GM06990 (cell line): Measurements from ENCODE around the gene SRD5A1.
"Not testable (repeated sequence)": the region's sequence is repeated elsewhere in the genome, so short reads cannot be mapped to it uniquely, and the experiment has no call there.

Experiments
- DNase-seq: peaks from one replicate; pipeline ENCODE4 v3.0.0-alpha.2; 2011; ENCODE audit not compliant: insufficient read length; ENCODE audit errors: extremely low read depth
- H3K27me3 ChIP-seq: replicated peaks from 2 replicates; pipeline ENCODE4 v1.6.0; 2011; ENCODE audit warnings: low read length; ENCODE audit not compliant: control insufficient read depth, insufficient read depth
- H3K36me3 ChIP-seq: 2 replicates; pipeline ENCODE4 v1.5.1; 2011; ENCODE audit warnings: low read length; ENCODE audit not compliant: control insufficient read depth, insufficient read depth
- H3K4me3 ChIP-seq: replicated peaks from 2 replicates; pipeline ENCODE4 v1.5.1; 2011; ENCODE audit warnings: low read depth, mild to moderate bottlenecking, control low read depth, low read length
- TF ChIP-seq, protein P1 (sequence below): IDR thresholded peaks from 2 replicates; pipeline ENCODE4 v1.5.1; 2011; ENCODE audit warnings: low read length, control low read depth, mild to moderate bottlenecking, inconsistent platforms; ENCODE audit not compliant: insufficient read depth, poor library complexity, severe bottlenecking

The SRD5A1 gene

GRCh38 chr5:6656680-6657079 lies 23.4 kb downstream of the SRD5A1 start:
- no peaks in the 10 kb centered on the region for H3K27me3 ChIP-seq
- TF ChIP-seq, protein P1, sequence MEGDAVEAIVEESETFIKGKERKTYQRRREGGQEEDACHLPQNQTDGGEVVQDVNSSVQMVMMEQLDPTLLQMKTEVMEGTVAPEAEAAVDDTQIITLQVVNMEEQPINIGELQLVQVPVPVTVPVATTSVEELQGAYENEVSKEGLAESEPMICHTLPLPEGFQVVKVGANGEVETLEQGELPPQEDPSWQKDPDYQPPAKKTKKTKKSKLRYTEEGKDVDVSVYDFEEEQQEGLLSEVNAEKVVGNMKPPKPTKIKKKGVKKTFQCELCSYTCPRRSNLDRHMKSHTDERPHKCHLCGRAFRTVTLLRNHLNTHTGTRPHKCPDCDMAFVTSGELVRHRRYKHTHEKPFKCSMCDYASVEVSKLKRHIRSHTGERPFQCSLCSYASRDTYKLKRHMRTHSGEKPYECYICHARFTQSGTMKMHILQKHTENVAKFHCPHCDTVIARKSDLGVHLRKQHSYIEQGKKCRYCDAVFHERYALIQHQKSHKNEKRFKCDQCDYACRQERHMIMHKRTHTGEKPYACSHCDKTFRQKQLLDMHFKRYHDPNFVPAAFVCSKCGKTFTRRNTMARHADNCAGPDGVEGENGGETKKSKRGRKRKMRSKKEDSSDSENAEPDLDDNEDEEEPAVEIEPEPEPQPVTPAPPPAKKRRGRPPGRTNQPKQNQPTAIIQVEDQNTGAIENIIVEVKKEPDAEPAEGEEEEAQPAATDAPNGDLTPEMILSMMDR = no peak
- H3K36me3 ChIP-seq = peaks cover 5% of the 10 kb centered on the region
- no peak overlapping the region for H3K4me3 ChIP-seq
- DNase-seq = no peak

- peak overlapping the region; percentile 55 for H3K4me3 ChIP-seq
- H3K36me3 ChIP-seq = peaks cover 7% of the 10 kb centered on the region
- peak; percentile 64 for DNase-seq
- TF ChIP-seq, protein P1 = no peak
- H3K27me3 ChIP-seq = no peaks in the 10 kb centered on the region
Measured at GRCh38 chr5:6659941-6660684, 26.9 kb downstream of the SRD5A1 start.

DNA sequence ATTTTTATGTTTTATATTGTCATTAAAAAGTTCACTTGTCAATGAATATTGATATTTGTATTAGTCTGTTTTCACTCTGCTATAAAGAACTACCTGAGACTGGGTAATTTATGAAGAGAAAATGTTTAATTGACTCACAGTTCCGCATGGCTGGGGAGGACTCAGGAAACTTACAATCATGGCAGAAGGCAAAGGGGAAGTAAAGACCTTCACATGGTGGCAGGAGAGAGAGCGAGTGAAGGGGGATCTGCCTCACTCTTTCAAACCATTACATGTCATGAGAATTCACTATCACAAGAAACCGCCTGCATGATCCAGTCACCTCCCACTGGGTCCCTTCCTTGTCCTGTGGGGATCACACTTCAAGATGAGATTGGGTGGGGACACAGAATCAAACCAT lies 27.4 kb downstream of the SRD5A1 start:
- TF ChIP-seq, protein P1 = no peak
- Histone ChIP-seq H3K36me3 (peaks cover 7% of the 10 kb centered on the region), H3K4me3 (peak overlapping the region; percentile 55)

DNA sequence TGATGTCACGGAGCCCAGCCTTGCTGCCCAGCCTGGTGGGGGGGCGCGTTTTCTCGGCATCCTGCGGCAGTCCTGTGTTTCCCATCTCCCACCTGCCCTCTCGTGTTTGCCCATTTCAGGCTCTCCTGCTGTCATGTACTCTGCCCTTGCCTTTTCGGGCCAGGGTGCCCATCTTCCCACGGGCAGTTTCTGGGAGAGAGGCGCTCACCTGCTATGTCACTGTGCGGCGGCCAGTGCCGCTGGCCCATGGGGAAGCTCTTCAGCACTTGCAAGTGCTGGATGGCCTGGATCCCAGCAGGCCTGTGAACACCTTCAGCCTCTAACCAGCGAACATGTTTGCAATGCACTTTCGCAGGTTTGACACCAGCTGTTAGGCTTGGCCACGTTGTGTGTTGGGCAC lies 33.5 kb downstream of the SRD5A1 start:
- DNase-seq = no peak
- Histone ChIP-seq H3K36me3 (peaks cover 2% of the 10 kb centered on the region), H3K4me3 (no peak overlapping the region), H3K27me3 (no peaks in the 10 kb centered on the region)
- TF ChIP-seq, protein P1 = no peak

More for the DNA sequence above, 27.4 kb downstream of the SRD5A1 start:
- H3K27me3 ChIP-seq = no peaks in the 10 kb centered on the region
- no peak for DNase-seq

DNA sequence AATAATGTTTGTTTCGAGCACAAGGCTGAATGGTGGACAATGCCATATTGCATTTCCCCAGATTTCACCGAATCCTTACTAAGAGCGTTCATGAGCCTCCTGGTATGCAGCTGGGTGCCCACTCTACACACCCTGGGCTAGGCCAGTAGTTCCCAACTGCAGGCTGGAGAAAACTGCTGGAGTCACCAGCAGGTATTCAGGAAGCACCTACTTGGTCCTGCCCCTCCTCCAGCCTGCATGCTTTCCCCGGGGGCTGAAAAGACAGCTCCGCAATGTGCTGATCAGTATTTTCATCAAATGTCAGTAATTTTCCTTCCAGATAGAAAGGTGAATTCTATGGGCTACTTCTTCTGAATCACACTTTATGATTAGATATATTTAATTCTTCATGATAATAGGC lies 34.4 kb downstream of the SRD5A1 start:
- no peaks in the 10 kb centered on the region for H3K27me3 ChIP-seq
- H3K4me3 ChIP-seq = no peak overlapping the region
- DNase-seq = no peak
- peaks cover 2% of the 10 kb centered on the region for H3K36me3 ChIP-seq
- TF ChIP-seq, protein P1 = no peak

DNA sequence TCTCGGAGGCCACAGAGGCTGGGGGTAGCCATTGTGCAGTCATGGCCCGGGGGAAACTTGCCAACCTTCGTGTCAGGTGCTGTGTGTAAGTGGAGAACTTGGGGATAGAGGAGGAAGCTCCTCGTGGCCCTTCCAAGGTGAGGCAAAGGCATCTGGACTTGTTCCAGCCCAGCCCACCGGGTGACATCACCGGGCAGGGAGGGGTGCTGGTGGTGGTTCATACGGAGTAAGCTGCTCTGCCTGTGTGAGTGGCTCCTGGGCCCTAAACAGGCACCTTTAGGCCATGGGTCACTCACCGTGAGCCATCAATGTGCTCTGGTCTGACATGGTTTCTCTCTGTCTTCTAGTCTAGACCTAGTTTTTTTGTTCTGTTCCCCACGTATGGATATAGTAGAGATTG lies 35.5 kb downstream of the SRD5A1 start:
- H3K36me3 ChIP-seq, H3K27me3 ChIP-seq, DNase-seq, H3K4me3 ChIP-seq: not testable (repeated sequence)
